GM18868 (cell line): Measurements from ENCODE around the gene NBL1.

Experiments used
- ATAC-seq: cut with Tn5 transposase; IDR thresholded peaks from one replicate; pipeline ENCODE4 v1.9.1; 2021; ENCODE audit warnings: mild to moderate bottlenecking, moderate library complexity; ENCODE audit not compliant: unreplicated experiment

NBL1 gene

DNA sequence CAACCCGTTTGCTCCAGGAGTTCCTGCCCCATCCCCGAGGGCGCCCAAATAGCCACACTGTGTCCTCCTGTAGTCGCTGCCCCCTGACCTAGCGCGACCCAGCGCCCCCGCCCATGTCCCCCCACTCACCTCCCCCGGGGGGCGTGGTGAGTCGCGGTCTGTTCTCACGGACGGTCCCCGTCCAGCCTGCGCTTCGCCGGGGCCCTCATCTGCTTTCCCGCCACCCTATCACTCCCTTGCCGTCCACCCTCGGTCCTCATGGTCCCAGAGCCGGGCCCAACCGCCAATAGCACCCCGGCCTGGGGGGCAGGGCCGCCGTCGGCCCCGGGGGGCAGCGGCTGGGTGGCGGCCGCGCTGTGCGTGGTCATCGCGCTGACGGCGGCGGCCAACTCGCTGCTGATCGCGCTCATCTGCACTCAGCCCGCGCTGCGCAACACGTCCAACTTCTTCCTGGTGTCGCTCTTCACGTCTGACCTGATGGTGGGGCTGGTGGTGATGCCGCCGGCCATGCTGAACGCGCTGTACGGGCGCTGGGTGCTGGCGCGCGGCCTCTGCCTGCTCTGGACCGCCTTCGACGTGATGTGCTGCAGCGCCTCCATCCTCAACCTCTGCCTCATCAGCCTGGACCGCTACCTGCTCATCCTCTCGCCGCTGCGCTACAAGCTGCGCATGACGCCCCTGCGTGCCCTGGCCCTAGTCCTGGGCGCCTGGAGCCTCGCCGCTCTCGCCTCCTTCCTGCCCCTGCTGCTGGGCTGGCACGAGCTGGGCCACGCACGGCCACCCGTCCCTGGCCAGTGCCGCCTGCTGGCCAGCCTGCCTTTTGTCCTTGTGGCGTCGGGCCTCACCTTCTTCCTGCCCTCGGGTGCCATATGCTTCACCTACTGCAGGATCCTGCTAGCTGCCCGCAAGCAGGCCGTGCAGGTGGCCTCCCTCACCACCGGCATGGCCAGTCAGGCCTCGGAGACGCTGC lies 21.7 kb downstream of the NBL1 start:
- no peak for ATAC-seq

DNA sequence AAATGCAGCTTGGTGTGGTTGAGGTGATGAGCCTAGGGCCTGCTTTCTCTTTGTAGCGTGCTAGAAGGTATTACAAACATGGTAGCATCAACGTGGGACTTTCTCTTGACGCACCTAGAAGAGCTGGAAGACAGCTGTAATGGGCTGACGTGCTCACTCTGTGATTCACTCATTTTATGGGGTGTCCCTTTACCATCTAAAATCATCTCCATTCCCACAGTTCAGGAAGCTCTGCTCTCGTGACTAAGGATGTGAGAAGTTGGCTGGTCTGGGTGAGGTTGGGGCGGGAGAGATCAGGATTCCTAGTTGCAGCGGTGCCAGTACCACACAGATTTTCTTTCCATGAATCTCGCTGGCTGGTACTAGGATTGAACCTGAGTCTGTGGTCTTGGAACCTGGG lies 24.8 kb downstream of the NBL1 start:
- no peak for ATAC-seq

DNA sequence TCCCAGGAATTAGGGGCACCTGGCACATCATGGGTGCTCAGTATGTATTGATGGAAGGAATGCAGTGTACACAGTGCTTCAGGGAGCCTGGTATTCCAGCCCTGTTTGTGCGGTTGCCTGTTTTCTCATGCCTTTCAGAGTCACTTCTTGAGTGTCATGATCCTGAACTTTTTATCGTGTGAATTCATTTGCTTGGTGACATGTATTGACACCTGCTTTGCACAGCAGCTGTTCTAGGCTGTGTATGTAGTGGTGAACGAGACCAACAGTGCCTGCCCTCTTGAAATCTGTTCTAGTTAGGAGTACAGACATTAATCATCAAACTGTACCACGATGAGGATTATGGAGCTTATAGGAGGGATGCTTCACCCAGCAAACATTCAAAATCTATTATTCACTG lies 26.7 kb downstream of the NBL1 start:
- no peak for ATAC-seq

- no peak for ATAC-seq
Measured at GRCh38 chr1:19672237-19672636, 28.1 kb downstream of the NBL1 start.

DNA sequence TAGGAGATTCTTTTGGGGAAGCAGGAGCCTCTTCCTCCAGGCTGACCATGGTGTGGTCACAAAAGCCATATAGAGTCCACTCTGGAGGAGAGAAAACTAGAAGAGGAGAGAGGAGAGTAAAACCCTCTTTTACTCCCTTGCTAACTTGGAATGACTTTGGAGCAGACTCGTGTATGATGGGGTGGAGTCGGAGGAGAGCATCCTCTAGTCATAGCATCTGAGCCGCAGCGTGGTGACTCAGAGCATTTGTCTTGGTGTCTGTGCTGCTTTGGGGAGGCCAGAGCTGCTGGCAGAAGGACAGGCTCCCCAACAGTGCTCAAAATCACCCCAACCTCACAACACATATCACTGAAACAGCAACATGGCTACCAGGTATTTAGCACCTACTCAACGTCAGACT lies 31.7 kb downstream of the NBL1 start:
- ATAC-seq, result no peak

DNA sequence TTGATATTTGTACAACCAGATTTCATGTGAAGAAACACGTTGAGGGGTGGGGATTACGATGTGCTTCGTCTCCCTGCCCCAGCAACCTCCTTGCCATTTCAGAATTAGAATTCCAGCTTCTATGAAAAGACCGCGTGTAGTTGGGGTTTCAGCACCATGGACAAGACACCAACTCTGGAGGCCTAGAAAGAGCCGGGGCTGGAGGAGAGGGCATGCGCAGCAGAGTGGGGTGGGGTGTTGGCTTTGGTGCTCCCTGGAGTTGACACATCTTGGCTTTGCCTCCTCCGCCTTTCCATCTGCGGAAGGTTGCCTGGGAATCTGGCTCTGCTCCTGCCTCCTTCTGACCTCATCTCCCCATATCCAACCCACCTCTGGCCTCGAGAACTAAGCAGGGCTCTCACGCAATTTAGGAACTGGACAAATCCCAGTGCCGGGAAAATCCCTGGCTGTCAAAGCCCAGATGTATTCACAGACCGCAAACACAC lies 32.4 kb downstream of the NBL1 start:
- no peak for ATAC-seq

DNA sequence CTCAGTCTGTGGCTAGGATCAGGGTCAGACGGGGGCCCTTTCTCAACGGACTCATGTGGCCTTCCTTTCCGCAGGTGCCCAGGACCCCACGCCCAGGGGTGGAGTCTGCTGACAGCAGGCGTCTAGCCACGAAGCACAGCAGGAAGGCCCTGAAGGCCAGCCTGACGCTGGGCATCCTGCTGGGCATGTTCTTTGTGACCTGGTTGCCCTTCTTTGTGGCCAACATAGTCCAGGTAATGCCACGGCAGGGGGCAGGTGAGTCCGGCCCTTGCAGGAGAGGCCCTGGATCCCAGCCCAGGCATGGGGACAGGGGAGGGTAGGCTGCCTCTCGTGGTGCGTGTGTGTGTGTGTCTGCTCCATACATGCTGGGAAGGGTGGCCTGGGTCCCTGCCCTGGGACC lies 34.4 kb downstream of the NBL1 start:
- ATAC-seq, result no peak

DNA sequence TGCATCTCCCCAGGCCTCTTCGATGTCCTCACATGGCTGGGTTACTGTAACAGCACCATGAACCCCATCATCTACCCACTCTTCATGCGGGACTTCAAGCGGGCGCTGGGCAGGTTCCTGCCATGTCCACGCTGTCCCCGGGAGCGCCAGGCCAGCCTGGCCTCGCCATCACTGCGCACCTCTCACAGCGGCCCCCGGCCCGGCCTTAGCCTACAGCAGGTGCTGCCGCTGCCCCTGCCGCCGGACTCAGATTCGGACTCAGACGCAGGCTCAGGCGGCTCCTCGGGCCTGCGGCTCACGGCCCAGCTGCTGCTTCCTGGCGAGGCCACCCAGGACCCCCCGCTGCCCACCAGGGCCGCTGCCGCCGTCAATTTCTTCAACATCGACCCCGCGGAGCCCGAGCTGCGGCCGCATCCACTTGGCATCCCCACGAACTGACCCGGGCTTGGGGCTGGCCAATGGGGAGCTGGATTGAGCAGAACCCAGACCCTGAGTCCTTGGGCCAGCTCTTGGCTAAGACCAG lies 34.9 kb downstream of the NBL1 start:
- ATAC-seq, result no peak

- no peak for ATAC-seq
Measured at GRCh38 chr1:19679691-19680090, 35.6 kb downstream of the NBL1 start.

GRCh38 chr1:19680644-19681043 lies 36.5 kb downstream of the NBL1 start:
- ATAC-seq, result no peak

- no peak for ATAC-seq
Measured at GRCh38 chr1:19682257-19682656, 38.1 kb downstream of the NBL1 start.

- ATAC-seq, result no peak
Measured at GRCh38 chr1:19682901-19683300, 38.8 kb downstream of the NBL1 start.

DNA sequence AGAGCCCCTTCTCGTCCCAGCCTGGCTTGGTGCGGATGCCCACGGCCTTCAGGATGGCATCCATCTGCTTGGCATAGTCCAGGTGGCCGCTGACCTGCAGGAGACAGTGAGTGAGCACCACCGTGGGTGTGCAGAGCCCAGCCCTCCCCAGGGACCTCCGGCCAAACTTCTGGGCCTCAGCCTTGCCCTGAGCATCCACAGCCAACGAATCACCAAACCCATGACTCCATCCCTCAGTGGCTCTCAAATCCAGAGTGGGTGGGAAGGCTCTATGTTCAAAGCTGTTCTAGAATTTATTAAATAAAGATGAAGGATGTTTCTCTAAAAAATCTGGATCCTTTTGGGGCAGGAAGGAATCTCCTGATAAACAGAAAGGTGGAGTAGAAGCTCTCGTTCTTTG lies 39.2 kb downstream of the NBL1 start:
- no peak for ATAC-seq

- no peak for ATAC-seq
Measured at GRCh38 chr1:19684677-19685076, 40.6 kb downstream of the NBL1 start.

- no peak for ATAC-seq
Measured at GRCh38 chr1:19685994-19686393, 41.9 kb downstream of the NBL1 start.

DNA sequence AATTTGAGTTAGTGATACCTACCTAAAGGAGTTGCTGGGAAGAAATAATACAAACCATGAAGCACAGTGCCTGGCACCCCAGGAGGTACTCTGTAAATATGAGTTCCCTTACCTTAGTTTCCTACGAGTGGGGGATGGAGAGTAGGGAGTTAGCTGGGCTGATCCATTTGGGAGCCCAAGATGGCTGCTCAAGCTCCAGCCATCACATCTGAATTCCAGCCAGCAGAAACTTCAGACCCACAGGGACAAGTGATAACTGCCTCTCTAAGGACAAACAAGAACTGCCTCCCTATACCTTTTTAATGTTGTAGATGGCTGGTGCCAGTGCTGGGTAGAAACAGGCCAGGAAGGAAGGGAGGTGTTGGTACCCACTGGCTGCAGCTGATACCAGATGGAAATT lies 43.3 kb downstream of the NBL1 start:
- no peak for ATAC-seq

DNA sequence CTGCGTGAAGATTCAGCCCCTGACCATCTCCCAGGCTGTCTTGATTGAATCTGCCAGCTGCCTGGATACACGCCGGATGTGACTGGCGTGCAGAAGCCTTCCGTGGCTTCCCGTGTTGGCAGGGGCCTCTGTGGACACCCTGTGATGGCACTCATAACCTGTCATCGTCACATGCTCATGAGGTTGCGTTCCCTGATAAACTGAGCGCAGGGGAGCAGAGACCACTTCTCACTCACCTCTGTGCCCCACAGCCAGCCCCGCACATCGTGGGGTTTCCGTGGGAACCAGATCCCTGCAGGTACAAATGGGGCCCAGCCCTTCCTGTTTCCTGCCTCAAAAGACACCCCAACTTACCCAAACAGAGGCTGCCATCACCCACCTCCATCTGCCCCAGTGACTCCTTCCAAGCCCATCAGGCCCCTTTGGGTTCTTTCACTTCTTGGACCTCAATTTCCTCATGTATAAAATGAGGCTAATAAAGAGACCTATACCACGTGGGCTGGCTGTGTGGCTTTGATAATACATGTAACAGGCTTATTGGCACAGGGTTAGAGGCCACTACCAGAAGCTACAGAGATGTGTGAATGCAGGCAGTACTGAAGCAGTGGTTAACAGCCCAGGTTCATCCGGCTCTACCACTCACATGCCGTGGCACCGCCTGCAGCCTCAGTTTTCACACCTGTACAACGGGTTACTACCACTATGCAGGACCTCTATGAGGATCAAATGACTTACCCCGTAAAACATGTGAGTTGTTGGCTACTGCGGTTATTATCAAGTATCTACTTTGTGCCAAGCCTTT lies 44.1 kb downstream of the NBL1 start:
- ATAC-seq, result no peak

GRCh38 chr1:19689085-19689757 lies 45.1 kb downstream of the NBL1 start:
- ATAC-seq, result no peak

- no peak for ATAC-seq
Measured at GRCh38 chr1:19689856-19690255, 45.7 kb downstream of the NBL1 start.

DNA sequence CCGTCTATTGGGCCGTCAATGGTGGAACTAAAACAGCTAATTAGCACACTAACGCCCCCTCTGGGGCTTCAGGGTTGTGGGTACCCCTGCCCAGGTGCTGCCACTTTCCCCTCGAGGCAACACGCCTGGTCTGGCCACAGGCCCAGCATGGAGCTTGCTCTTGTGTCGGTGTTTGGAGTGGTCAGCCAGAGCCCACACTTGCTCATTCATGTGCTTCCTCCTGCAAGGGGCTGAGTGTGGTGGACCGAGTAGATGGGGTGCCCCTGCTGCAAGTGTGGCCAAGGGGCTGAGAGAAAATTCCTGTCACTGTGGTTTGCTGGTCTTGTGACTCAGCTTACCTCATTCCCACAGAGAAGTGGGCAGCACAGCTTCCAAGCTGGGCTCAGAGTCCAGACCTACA lies 46.2 kb downstream of the NBL1 start:
- no peak for ATAC-seq

DNA sequence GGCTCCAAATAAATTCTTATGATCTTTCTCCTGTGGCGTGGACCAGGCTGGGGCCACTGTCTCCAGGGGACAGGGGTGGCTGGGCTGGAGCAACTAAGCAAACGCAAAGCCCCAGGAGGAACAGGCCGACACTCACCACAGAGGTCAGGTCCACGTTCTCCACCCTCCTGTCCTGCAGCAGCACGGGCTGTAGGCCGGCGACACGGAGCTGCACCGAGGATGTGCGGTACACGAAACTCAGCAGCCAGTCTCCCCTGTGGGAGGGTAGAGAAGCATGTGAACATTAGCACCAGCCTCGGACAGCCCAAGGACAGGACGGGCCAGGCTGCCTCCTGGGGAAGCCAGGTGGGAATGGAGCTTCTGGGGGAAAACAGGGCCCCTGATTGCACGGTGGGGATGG lies 50.2 kb downstream of the NBL1 start:
- no peak for ATAC-seq
